ENCODE measurements around the gene IGF2.
"Not testable (repeated sequence)": the region's sequence is repeated elsewhere in the genome, so short reads cannot be mapped to it uniquely, and the experiment has no call there.

The IGF2 gene, protein sequence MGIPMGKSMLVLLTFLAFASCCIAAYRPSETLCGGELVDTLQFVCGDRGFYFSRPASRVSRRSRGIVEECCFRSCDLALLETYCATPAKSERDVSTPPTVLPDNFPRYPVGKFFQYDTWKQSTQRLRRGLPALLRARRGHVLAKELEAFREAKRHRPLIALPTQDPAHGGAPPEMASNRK

DNA sequence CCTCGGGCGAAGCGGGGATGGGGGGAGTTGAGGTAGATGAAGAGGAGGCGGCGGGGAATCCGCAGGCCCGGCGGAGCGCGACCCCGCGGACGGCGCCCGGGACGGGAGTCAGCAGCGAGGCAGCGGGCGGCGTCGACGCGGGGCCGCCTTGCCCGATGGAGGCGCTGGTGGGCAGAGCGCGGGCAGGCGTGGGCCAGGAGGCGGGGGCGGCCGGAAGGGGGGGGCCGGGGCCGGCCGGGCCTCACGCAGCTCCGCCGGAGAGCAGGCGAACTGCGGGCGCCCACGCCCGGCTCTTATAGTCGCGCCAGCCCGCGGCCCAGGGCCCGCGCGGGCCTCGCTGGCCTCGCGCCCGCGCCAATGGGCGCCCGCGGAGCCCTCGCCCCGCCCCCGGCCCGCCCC is at the start of gene IGF2:
Gene IGF2, minus strand, starts transcription at position 267 of the 399 bp plus-strand sequence. CDS start 3,866 bp downstream, outside the sequence.
- in situ Hi-C loops (cut with HindIII; ENCODE audit: low sequenced_read_pairs): no loop called here

DNA sequence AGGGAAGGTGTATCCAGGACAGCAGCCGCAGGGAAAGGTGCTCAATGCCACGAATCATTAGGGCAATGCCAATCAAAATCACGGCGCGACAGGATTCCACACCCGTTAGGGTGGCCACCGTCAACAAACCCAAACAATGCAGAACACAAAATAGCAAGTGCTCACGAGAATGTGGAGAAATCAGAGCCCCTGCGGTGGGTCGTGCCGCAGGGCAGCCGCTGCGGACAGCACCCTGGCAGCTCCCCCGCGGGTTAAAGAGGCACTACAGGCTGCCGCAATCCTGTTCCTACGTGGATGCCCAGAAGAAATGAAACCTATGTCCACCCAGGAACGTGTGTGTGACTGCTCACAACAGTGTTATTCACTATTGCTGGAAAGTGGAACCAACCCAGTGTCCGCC is 49.6 kb upstream of the IGF2 start:
- in situ Hi-C loops (cut with HindIII; ENCODE audit: low sequenced_read_pairs): loop anchor here (5.0 to 10.0 kb wide), 2 partner anchors 109 to 226 kb away; no protein-coding TSS in a partner anchor

DNA sequence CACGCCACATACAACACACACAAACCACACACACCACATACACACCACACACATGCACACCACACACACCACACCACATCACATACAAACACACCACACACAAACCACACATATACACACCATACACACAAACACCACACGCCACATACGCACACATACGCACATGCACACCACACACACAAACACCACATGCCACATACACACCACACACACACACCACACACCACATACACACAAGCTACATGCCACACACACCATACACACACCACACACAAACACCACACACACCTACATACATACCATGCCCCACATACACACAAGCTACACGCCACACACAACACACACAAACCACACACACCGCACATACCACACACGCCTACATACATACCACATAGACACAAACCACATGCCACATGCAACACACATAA is 48.1 kb upstream of the IGF2 start:
- in situ Hi-C loops (cut with HindIII; ENCODE audit: low sequenced_read_pairs): loop anchor here (5.0 to 10.0 kb wide), 2 partner anchors 110 to 228 kb away; no protein-coding TSS in a partner anchor

DNA sequence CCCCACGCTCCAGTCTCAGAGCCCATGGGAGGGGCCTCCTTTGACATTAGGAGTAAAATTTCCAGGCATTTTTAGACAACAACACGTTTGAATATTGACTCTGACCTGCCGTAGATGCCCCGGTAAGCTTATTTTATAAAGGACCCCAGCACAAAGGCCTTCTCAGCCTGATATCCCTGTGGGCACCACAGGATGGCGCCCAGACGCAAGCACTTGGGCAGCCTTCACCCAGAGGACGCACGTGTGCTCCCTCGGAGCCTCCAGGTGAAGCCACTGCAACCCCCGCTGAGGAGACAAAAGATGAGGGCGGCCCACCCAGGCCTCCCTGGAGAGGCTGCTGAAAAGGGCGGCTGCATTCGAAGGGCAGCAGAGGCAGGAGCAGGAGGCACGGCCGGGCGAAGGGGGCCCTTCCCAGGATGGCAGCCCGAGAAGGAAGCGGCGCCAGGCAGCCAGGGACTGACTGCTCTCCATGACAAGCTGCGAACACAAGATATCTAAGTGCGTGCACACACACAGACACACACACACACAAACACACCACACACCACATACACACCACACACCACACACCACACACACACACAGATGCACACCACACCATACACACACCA is 47.6 kb upstream of the IGF2 start:
- in situ Hi-C loops (cut with HindIII; ENCODE audit: low sequenced_read_pairs): loop anchor here (5.0 to 10.0 kb wide), 2 partner anchors 111 to 228 kb away; no protein-coding TSS in a partner anchor

DNA sequence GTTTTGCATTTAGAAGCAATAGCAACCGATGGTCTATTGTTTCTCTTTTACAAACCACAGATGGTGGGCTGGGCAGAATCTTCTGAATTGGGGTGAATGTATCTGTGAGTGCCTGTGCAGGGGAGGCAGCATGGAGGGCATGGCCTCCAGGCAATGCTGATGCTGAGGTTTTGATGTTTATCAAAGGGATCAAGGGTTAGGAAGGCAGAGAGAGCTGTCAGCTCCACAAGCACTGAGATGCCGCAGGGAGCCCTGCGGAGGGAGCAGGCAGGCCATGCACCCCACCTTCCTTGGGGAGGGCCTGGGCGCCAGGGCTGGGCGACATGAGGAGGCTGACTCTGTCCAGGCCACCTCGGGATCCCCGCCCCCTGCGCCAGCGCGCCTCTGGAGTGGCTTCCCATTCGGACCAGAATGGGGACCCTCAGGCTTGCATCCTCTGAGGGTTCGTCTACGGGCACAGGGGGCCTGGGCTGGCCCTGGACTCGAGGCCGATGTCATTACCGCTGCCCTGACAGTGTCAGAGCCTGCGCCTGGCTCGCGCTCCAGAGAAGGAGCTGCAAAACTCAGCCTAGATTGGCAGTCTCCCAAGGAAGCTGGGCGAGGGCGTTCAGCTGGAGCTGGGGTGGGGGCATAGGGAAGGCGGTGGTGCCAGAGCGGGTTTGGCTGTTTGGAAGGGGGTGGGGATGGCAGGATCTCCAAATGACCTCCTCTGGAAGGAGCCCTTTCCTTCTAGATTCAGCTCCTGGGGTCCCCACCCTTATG is 46.3 kb upstream of the IGF2 start:
- in situ Hi-C loops (cut with HindIII; ENCODE audit: low sequenced_read_pairs): loop anchor here (5.0 to 10.0 kb wide), 2 partner anchors 112 to 229 kb away; no protein-coding TSS in a partner anchor

DNA sequence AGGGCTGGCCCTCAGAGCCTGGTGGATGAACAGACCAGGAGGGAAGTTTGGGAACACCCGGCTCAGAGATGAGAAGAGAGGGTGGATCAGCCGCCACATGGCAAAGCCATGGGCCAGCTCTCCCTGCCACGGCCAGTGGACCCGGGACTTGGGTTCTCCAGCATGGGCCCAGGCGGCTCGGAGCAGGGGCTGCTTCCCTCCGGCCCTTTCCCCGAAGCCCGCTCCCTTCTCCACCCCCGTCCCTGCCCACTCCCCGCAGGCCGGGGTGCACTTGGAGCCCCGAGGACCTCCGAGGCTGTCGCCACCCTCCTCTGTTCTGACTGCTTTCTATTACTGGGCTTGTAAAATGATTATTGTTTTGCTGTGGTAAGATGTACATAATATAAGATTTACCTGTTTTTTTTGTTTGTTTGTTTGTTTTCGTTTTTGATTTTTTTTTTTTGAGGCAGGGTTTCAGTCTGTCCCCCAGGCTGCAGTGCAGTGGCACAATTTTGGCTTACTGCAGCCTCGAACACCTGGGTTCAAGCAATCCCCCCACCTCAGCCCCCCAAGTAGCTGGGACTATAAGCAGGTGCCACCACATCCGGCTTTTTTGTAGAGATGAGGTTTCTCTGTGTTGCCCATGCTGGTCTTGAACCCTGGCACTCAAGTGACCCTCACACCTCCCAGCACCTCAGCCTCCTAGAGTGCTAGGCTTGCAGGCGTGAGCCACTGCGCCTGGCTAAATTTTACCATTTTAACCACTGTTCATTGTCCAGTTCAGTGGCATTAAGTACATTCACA is 43.7 kb upstream of the IGF2 start:
- in situ Hi-C loops (cut with HindIII; ENCODE audit: low sequenced_read_pairs): loop anchor here (5.0 to 10.0 kb wide), 2 partner anchors 144 to 232 kb away; no protein-coding TSS in a partner anchor

DNA sequence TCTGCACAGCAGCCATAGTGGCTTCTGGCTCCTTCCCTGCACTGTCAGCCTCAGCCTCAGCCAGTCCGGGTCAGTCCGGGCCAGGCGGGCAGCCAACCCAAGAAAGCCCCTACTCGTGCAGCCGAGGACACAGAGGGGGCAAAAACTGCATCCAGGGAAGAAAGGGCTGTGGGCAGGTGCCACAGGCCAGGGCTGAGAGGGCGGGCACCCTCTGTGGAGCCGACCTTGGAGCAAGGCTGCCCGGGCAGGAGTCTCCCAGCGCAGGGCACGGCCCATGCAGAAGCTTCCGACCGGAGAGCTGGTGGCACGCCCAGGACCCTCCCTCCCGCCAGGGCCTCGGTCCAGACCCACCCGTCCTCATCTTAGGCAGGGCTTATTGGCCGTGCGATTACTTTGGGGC is 42.9 kb upstream of the IGF2 start:
- in situ Hi-C loops (cut with HindIII; ENCODE audit: low sequenced_read_pairs): loop anchor here (5.0 to 10.0 kb wide), 2 partner anchors 145 to 233 kb away; no protein-coding TSS in a partner anchor

DNA sequence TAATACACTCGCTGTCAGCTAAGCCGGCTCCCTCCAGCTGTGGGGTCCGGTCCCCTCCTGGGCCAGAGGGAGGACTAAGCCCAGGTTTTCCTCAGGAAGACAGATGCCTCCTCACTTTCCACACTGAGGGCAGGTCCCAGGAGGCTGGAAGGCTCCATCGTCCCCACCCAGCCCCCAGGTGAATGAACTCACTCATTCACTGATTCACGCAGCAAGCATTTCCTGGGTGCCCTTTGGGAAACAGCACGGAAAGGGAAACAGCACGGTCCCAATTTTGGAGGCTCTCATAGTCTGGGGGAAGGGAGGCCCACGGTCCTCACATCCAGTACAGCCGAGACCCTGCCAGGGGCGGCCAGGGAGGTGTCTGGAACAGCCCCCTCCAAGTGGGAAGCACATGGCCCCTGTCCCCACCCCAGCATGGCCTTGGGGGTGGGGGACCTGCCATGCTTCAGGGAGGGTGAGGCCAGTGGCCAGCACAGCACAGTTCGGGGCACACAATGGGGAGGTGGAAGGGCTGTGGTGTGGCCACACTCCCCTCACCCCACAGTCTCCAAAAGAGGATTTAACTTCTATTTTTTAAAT is 41.7 kb upstream of the IGF2 start:
- in situ Hi-C loops (cut with HindIII; ENCODE audit: low sequenced_read_pairs): loop anchor here (5.0 to 10.0 kb wide), 2 partner anchors 146 to 234 kb away; no protein-coding TSS in a partner anchor

DNA sequence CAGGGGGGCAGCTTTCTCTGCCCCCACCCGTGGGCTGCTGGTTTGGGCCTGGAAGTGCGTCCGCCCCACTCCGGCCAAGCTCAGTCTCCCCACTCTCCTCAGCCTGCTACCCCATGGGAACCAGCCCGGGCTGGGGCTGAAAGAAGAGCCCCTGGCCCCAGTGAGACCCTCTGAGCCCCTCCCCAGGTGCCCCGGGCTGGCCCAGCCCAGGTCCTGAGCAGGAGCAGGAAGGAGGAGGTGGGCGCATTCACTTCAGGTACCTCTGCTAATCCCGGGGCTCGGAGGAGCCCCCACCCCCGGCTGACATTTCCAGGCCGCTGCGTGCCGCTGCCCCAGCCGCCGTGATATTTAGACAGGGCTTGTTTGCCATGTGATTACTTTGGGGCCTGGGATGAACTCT is 41.2 kb upstream of the IGF2 start:
- in situ Hi-C loops (cut with HindIII; ENCODE audit: low sequenced_read_pairs): loop anchor here (5.0 to 10.0 kb wide), 2 partner anchors 147 to 234 kb away; no protein-coding TSS in a partner anchor

DNA sequence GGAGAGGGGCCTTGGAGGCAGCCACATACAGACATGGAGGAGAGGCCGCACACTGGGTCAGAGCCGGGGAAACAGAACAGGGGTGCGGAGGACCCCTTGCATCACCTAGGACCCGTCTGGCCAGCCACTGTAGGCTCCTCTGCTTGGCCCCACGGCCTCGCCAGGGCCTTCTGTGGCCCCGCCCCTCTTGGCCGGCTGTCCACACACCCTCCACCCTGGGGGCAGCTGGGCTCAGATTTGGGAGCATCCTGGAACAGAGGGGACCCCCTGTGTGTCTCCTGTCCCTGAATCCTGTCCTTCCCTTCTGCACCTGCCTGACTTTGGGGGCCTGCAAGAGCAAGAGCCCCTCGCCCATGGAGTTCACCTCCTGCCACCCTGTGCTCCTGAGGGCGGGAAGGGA is 40.3 kb upstream of the IGF2 start:
- in situ Hi-C loops (cut with HindIII; ENCODE audit: low sequenced_read_pairs): no loop called here

DNA sequence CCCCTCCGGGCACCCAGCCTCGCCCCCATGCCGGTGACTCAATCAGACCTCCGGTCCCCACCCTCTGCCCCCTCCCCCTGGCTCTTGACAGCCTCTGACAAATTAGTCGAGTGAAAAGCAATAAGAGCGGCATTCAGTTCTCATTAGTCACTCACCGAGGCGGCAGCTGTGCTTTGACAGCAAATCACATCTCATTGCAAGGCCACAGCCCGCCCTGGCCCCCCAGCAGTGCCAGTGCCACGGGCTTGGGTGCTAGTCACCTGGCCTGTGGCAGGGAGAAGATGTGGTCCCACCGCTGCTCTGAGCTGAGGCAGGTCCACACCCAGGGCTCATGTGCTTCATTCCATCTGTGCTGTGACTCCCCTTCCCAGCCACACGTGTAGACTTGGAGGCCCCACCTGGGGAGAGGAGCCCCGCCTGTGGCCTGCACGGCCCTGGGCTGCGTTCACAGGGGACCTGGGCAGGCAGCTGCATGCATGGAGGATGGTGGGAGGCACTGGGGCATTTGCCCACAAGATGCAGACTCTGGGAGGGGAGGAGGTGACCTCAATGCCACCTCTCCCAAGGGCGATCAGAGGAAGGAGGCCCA is 39.8 kb upstream of the IGF2 start:
- in situ Hi-C loops (cut with HindIII; ENCODE audit: low sequenced_read_pairs): no loop called here

DNA sequence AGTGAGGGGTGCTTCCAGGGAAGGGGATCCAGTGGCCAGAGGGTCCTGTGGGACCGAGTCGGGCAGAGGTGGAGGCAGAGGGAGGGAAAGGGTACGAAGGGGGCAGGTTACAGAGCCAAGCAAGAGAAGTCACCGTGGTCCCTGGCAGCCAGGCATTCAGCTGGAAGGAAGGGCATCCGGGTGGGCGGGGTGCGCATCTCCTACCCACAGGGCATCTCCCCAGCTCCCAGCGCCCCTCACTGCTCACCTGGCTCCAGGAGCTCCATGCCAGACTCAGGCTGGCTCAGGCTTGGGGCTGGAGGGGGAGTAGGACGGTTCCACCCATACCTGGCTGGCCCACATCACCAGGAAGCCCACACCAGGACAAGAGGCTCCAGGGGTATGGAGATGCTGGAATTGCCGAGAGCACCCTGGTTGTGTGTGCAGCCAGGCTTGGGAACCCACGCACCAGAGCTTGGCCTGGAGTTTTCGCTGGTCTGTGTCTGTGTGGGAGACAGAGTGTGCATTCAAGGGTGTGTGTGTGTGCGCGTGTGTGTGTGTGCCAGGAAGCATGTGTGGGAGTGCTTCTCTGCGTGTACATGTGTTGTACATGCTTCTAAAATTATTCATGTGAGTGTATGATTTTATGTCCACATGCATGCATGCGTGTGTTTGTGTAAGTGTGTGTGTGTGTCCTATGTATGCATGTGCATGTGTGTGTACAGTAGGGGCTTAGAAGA is 39.0 kb upstream of the IGF2 start:
- in situ Hi-C loops (cut with HindIII; ENCODE audit: low sequenced_read_pairs): not testable (repeated sequence)

DNA sequence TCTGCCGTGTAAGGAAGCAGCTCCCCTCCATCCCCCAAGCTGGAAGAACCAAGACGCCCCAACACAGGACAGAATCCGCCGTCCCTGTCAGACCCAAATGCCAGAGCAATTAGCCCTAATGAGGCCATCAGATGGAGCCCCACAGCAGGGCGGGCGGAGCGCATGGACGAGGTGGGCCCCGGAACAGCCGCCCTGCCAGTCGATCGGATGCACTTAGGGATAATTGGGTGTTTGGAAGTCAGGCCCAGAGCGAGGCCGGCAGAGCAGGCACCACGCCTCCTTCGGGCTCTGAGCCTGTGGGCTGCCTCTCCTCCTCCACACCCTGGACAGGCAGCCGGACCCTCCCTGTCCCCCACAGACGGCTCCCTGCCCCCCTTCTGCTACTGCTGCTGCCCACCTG is 37.9 kb upstream of the IGF2 start:
- in situ Hi-C loops (cut with HindIII; ENCODE audit: low sequenced_read_pairs): no loop called here

DNA sequence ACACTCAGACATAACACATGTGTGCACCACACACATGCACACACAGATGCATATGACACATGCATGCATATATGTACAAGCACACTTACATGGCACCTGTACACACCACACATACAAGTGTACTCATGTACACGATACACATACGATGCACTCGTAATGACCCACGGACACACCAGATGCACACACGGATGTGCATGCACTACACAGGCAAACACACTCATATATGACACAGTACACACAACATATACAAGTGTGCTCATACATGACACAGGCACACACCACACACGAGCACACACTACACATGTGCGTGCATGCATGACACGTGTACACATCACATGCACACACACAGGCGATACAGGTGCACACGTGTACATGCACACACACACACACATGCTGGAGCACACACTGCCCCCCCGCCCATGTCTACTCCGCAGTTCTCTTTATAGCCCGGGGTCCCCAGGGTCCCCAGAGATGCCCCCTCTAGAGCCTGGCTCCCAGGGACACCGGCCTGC is 37.3 kb upstream of the IGF2 start:
- in situ Hi-C loops (cut with HindIII; ENCODE audit: low sequenced_read_pairs): no loop called here

DNA sequence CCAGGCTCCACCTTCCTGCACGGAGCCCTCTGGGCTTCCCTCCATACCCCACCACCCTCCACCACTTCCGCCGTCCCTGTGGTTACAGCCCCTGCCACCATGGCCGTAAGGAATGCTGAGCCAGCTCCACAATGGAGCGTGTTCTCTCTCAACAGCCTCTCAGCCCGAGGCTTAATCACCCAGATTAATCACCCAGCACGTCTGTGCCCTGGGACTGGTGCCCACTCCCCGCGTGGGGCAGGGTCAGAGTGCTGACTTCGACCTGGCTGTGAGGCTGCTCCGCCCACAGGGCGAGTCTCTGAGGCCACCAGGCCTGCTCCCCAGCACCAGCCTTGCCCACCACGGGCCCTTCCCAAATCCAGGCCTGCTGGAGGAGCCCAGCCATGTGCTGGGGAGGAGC is 36.5 kb upstream of the IGF2 start:
- in situ Hi-C loops (cut with HindIII; ENCODE audit: low sequenced_read_pairs): no loop called here

DNA sequence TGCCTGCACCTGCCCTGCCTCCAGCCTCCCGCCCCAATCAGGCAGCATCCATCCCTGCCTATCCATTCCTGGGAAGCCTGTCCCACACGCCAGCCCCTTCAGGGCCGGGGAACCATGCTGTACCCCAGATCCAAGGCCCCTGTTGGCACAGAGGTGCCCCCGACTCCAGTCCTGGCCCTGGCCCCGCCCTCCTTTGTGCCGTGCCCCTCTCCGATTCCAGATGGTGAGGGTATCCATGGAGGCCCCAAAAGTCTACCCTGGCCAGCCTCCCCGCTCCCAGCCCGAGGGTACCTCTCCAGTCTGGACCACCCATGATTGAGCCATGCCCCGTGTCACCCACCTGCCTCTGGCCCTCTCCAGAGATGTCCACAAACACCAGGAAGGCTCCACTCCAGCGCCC is 35.2 kb upstream of the IGF2 start:
- in situ Hi-C loops (cut with HindIII; ENCODE audit: low sequenced_read_pairs): loop anchor here (25.0 kb wide), 1 partner anchor 338 kb away; no protein-coding TSS in a partner anchor

DNA sequence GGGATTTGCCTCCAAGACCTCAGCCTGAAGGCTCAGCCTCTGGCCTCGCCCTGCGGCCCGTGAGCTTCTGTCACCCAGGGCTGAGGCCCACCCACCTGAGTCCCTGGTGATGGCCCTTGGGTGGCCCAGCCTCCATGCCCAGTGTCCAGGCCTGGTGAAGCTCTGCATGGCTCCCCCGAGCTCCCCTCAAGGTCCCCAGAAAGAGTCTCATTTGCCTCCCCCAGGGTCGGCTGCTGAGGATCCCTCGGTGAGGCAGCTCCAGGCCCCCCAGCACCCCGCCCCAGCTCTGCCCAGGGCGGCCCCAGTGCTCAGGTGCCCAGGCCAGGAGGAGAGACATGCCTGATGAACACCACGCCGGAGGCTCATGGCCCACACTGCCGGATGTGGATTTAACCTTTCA is 34.6 kb upstream of the IGF2 start:
- in situ Hi-C loops (cut with HindIII; ENCODE audit: low sequenced_read_pairs): loop anchor here (25.0 kb wide), 1 partner anchor 339 kb away; no protein-coding TSS in a partner anchor

DNA sequence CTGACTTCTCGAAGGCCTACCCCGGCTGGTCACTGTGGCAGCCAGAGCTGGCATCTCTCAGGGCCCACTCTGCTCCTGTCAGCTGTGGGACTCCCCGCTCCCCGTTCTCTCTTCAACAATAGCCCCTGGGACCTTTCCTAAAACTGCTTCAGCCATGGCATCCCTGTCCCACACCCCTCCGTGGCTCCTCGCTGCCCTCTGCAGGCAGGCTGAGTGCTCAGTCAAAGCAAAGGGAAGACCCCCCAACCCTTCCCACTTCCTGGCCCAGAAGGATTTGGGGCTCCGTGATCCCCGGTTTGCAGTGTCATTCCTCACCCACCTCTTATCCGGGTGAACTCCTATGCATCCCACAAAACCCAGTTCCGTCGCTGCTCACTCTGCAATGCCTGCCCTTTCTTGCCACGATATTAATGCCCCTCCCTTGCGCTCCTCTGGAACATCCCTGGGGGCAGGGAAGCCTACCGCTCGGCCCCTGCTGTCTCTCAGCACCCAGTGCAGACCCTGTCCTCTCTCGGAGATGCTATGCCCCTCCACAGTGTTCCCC is 34.0 kb upstream of the IGF2 start:
- in situ Hi-C loops (cut with HindIII; ENCODE audit: low sequenced_read_pairs): loop anchor here (25.0 kb wide), 1 partner anchor 339 kb away; no protein-coding TSS in a partner anchor
